Tibial nerve (tissue), 3 donors: Measurements from ENCODE around the gene PEX11G.

Experiments used
- CTCF ChIP-seq, 5 experiments: fragments of 200-600 bp in 3 of 5; fragments of 450-650 bp in 2 of 5; sonication (generic) in 3 of 5; IDR thresholded peaks; one replicate each; pipeline ENCODE4 v1.5.1; 2016 to 2019; ENCODE audit warnings: antibody characterized with exemption in 5 of 5, mild to moderate bottlenecking in 3 of 5, moderate library complexity in 2 of 5
- POLR2A ChIP-seq, 2 donors: fragments of 450-650 bp; IDR thresholded peaks; one replicate each; pipeline ENCODE4 v1.6.1; 2017; ENCODE audit warnings: antibody characterized with exemption in 2 of 2, mild to moderate bottlenecking in 2 of 2, moderate library complexity in 2 of 2

GRCh38 chr19:7509625-7510024 is 20.8 kb upstream of the PEX11G start:
- TF ChIP-seq CTCF (IDR thresholded peaks at IDR 0.05) = no peak
- TF ChIP-seq POLR2A (IDR thresholded peaks at IDR 0.05) = no peak
